Measurements from ENCODE around the gene PCBD2.

DNA sequence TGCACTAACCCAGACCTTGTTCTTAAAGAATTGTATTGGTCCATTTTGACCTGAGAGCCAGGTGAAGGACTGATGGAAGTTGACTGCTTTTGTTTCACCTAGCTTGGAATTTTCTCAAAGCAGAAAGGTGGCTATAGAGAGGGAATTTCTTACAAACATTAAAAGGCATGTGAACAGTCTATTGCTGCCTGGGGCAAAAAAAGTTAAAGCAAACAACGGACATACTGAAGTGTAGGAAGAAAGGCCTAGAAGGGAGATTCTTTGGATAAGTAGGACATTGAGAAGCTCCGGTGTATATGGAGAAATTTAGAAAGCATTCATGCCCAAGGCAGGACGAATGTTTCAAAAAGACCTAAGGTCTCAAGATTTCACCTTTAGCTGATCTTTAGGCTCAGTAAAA, 74.5 kb downstream of the PCBD2 start:
- TF ChIP-seq, protein P1, sequence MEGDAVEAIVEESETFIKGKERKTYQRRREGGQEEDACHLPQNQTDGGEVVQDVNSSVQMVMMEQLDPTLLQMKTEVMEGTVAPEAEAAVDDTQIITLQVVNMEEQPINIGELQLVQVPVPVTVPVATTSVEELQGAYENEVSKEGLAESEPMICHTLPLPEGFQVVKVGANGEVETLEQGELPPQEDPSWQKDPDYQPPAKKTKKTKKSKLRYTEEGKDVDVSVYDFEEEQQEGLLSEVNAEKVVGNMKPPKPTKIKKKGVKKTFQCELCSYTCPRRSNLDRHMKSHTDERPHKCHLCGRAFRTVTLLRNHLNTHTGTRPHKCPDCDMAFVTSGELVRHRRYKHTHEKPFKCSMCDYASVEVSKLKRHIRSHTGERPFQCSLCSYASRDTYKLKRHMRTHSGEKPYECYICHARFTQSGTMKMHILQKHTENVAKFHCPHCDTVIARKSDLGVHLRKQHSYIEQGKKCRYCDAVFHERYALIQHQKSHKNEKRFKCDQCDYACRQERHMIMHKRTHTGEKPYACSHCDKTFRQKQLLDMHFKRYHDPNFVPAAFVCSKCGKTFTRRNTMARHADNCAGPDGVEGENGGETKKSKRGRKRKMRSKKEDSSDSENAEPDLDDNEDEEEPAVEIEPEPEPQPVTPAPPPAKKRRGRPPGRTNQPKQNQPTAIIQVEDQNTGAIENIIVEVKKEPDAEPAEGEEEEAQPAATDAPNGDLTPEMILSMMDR (conservative IDR thresholded peaks at IDR 0.05 in 1 of 2, IDR thresholded peaks at IDR 0.05 in 1 of 2; ENCODE audit: low read depth in 1 of 2, low read length in 2 of 2) = no peak
- no peak for TF ChIP-seq EZH2 (IDR thresholded peaks at IDR 0.05; ENCODE audit: low read length, missing control alignments)

Data from fibroblast of lung (primary cell).